ENCODE data around the gene ACER3.

GRCh38 chr11:77035580-77035979, 174.9 kb downstream of the ACER3 start:
- TF ChIP-seq POLR2AphosphoS5 (IDR thresholded peaks at IDR 0.05; ENCODE audit: low read depth) (no peak), GABPA (IDR thresholded peaks at IDR 0.05; ENCODE audit: low read depth) (no peak)
- TF ChIP-seq, protein P1, sequence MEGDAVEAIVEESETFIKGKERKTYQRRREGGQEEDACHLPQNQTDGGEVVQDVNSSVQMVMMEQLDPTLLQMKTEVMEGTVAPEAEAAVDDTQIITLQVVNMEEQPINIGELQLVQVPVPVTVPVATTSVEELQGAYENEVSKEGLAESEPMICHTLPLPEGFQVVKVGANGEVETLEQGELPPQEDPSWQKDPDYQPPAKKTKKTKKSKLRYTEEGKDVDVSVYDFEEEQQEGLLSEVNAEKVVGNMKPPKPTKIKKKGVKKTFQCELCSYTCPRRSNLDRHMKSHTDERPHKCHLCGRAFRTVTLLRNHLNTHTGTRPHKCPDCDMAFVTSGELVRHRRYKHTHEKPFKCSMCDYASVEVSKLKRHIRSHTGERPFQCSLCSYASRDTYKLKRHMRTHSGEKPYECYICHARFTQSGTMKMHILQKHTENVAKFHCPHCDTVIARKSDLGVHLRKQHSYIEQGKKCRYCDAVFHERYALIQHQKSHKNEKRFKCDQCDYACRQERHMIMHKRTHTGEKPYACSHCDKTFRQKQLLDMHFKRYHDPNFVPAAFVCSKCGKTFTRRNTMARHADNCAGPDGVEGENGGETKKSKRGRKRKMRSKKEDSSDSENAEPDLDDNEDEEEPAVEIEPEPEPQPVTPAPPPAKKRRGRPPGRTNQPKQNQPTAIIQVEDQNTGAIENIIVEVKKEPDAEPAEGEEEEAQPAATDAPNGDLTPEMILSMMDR (IDR thresholded peaks at IDR 0.05; ENCODE audit: insufficient read depth, low read length) = no peak

Measured in HL-60 (cell line).